Mucosa of stomach (tissue), 1 donor: ENCODE data around the gene SLC6A3.

Experiments
- H3K27me3 ChIP-seq: one replicate; pipeline ENCODE4 v1.7.0; 2013; ENCODE audit warnings: mild to moderate bottlenecking, low read length; ENCODE audit not compliant: control insufficient read depth, insufficient read depth
- H3K36me3 ChIP-seq: one replicate; pipeline ENCODE4 v1.7.0; 2013; ENCODE audit warnings: low read length; ENCODE audit not compliant: control insufficient read depth, insufficient read depth
- H3K4me1 ChIP-seq: one replicate; pipeline ENCODE4 v1.7.0; 2013; ENCODE audit warnings: mild to moderate bottlenecking, low read length; ENCODE audit not compliant: control insufficient read depth, insufficient read depth
- H3K4me3 ChIP-seq: one replicate; pipeline ENCODE4 v1.7.0; 2013; ENCODE audit warnings: low read length
- H3K9ac ChIP-seq: one replicate; pipeline ENCODE4 v1.7.0; 2013; ENCODE audit warnings: mild to moderate bottlenecking, low read length, moderate library complexity
- H3K9me3 ChIP-seq: one replicate; pipeline ENCODE4 v1.7.0; 2013; ENCODE audit warnings: mild to moderate bottlenecking, low read length, moderate library complexity; ENCODE audit not compliant: control insufficient read depth
- donor health status: Pancreatic carcinoma.

SLC6A3 gene

DNA sequence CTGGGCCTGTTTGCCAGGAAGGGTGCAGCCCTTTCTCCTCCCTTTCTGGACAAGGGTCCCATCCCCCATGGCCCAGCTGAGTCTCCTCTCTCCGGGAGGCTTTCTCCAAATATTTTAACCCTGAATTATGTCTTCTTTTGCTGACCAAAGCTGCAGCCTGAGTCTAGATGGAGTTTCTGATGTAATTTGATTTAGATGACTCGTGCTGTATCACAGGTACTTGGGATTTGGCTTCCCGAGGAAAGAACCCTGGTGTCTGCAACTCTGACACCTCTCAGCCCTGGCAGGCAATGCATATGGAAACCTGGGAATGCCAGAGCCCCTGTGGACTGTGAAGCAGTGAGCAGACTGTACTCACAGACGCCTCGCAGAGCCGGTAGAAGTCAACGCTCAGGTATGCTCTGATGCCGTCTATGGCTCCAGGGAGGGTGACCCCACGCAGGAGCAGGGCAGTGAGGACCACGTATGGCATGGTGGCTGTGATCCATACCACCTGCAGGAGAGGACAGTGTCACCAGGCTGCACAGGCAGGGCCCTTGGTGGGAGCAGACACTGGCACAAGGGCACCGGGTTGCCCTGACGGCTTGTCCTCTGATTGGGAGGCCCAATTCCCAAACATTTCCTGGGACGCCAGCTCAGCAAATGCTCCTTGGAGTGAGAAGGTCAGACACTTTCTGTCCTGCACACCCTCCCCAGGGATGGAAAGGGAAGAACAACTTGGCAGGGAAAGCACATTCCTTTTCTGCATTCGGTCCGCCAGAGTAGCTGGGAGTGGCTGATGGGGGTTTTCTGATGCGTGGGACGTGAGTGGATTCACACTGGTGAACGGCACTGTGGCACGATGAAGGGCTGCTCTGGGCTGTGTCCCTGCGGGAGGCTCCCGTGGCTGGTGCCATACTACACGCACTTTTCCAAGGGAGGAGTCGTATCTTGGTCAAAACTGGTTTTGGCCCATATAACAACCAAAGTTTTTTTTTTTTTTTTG, 24.7 kb downstream of the SLC6A3 start:
- Histone ChIP-seq H3K4me1 (no peaks in the 10 kb centered on the region), H3K4me3 (no peak overlapping the region), H3K9me3 (no peaks in the 10 kb centered on the region), H3K36me3 (no peaks in the 10 kb centered on the region), H3K9ac (no peak overlapping the region), H3K27me3 (no peaks in the 10 kb centered on the region)

DNA sequence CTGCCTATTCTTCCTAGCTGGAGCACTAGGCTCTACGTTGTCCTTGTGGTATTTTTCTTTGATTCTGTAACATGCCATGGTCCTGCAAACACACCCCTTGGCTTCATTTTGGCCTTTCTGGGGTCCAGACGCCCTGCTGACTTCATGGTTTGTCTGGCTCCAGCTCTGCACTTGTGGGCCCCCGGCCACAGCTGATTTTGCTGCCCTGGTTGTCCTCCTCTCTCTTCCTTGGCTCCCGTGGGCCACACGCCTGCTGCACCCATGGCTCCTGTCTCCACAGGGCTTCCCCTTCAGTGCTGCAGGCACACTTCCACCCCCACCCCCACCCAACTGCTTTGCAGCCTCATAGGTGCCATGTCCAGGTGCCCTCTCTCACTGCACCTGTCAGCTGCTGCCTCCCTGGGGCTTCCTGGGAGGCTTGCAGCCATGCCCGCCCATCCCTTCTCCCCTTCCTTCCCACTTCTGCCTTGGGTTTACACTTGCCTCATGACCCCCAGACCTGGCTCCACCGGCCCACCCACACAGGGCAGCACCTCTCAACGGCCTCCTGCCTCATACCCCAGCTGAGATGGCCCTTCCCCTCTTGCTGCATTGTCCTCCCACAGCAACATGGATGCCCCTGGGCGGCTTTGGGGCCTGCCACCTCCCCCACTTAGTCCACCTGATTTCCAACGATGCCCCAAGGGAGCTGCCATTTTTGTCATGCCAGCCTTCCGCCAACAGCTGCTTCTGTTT, 25.6 kb downstream of the SLC6A3 start:
- Histone ChIP-seq H3K36me3 (no peaks in the 10 kb centered on the region), H3K9me3 (no peaks in the 10 kb centered on the region), H3K27me3 (no peaks in the 10 kb centered on the region), H3K4me3 (no peak overlapping the region), H3K9ac (no peak overlapping the region), H3K4me1 (no peaks in the 10 kb centered on the region)

- Histone ChIP-seq H3K9ac (no peak overlapping the region), H3K4me1 (no peaks in the 10 kb centered on the region), H3K27me3 (no peaks in the 10 kb centered on the region), H3K9me3 (no peaks in the 10 kb centered on the region), H3K36me3 (no peaks in the 10 kb centered on the region), H3K4me3 (no peak overlapping the region)
Observed at GRCh38 chr5:1418921-1419280, 26.3 kb downstream of the SLC6A3 start.

- Histone ChIP-seq H3K9me3 (no peaks in the 10 kb centered on the region), H3K27me3 (no peaks in the 10 kb centered on the region), H3K4me3 (no peak overlapping the region), H3K9ac (no peak overlapping the region), H3K4me1 (no peaks in the 10 kb centered on the region), H3K36me3 (no peaks in the 10 kb centered on the region)
Observed at GRCh38 chr5:1418238-1418920, 26.9 kb downstream of the SLC6A3 start.

GRCh38 chr5:1417586-1418225, 27.5 kb downstream of the SLC6A3 start:
- H3K9me3 ChIP-seq, result no peaks in the 10 kb centered on the region
- H3K4me1 ChIP-seq, result no peaks in the 10 kb centered on the region
- H3K9ac ChIP-seq, result no peak overlapping the region
- H3K36me3 ChIP-seq, result no peaks in the 10 kb centered on the region
- no peaks in the 10 kb centered on the region for H3K27me3 ChIP-seq
- H3K4me3 ChIP-seq, result no peak overlapping the region

- no peaks in the 10 kb centered on the region for H3K9me3 ChIP-seq
- H3K9ac ChIP-seq, result no peak overlapping the region
- H3K27me3 ChIP-seq, result no peaks in the 10 kb centered on the region
- H3K4me3 ChIP-seq, result no peak overlapping the region
- no peaks in the 10 kb centered on the region for H3K4me1 ChIP-seq
- H3K36me3 ChIP-seq, result no peaks in the 10 kb centered on the region
Observed at GRCh38 chr5:1416856-1417469, 28.3 kb downstream of the SLC6A3 start.

- Histone ChIP-seq H3K27me3 (no peaks in the 10 kb centered on the region), H3K9me3 (no peaks in the 10 kb centered on the region), H3K4me1 (no peaks in the 10 kb centered on the region), H3K9ac (no peak overlapping the region), H3K4me3 (no peak overlapping the region), H3K36me3 (no peaks in the 10 kb centered on the region)
Observed at GRCh38 chr5:1415626-1416360, 29.4 kb downstream of the SLC6A3 start.

- H3K4me3 ChIP-seq, result no peak overlapping the region
- no peaks in the 10 kb centered on the region for H3K4me1 ChIP-seq
- no peak overlapping the region for H3K9ac ChIP-seq
- no peaks in the 10 kb centered on the region for H3K9me3 ChIP-seq
- no peaks in the 10 kb centered on the region for H3K36me3 ChIP-seq
- no peaks in the 10 kb centered on the region for H3K27me3 ChIP-seq
Observed at GRCh38 chr5:1415059-1415425, 30.2 kb downstream of the SLC6A3 start.

DNA sequence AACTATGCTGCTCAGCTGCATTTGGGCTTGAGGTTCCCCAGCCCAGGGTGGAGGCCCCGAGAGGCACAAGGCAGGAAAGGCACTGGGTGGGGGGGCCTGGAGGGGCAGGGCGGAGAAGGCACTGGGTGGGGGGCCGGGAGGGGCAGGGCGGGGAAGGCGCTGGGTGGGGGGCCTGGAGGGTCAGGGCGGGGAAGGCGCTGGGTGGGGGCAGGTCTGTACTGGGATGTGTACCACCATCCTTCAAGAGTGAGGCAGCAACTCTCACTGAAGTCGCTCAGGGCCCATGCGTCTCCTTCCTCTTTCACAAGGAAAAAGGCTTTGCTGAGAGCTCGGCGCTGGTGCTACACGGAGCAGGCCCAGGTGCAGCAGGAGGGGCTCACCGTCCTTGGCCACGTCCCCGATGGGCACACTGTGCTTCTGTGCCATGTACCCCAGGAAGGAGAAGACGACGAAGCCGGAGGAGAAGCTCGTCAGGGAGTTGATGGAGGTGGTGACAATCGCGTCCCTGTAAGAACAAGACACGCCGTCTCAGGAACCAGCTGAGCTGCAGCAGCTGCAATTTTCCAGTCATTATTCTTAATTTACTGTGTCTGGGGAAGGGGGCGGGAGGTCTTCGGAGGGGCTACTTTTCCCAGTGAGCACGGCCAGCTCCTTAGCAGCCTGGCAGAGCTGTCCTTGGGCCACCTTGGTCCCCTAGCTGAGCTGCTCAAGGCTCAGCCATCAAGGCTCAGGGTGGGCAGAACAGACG, 30.8 kb downstream of the SLC6A3 start:
- H3K9ac ChIP-seq, result no peak overlapping the region
- H3K4me1 ChIP-seq, result no peaks in the 10 kb centered on the region
- H3K36me3 ChIP-seq, result no peaks in the 10 kb centered on the region
- no peaks in the 10 kb centered on the region for H3K27me3 ChIP-seq
- H3K9me3 ChIP-seq, result no peaks in the 10 kb centered on the region
- no peak overlapping the region for H3K4me3 ChIP-seq

GRCh38 chr5:1413611-1414241, 31.5 kb downstream of the SLC6A3 start:
- Histone ChIP-seq H3K4me1 (no peaks in the 10 kb centered on the region), H3K9ac (no peak overlapping the region), H3K36me3 (no peaks in the 10 kb centered on the region), H3K9me3 (no peaks in the 10 kb centered on the region), H3K4me3 (no peak overlapping the region), H3K27me3 (no peaks in the 10 kb centered on the region)
